ENCODE data around the gene SCAND1. TPM values are rescaled to one million over a fixed set of nuclear protein-coding genes. Genes with fewer than 3 reads are reported as not detected.

The SCAND1 gene
- total and polyA plus RNA-seq, 9 of the 15 experiments (the other 6 are each of a cell fraction or from before 2014, with no cell fraction given), result 0.08 to 94.0 (median 5.8) TPM

DNA sequence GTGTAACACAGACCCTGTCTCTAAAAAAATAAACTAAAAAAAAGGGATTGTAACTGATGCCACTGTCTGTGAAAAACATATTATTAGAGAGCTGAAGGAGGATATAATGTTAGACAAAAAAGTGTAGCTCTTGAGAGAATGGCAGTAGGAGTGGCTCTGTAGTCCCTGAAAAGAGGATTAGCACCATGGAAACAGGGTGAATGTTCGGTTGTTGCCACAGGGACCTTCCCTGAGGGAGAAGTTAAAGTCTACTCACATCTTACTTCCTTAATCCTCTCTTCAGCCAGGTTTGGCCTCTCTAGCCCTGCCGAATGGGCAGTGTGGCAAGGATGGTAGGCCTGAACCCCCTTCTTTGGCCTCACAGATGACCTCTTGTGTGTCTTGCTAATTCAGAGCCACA lies 12.1 kb downstream of the SCAND1 start:
- in situ Hi-C loops (cut with MboI), result no loop called here

More for the DNA sequence above, 12.1 kb downstream of the SCAND1 start:
- no peak overlapping the region for H3K4me2 ChIP-seq (ENCODE audit: insufficient read depth, low read length)
- H3K9ac ChIP-seq (ENCODE audit: insufficient read depth in 1 of 2, low read depth in 2 of 2, low read length in 2 of 2), result no peak overlapping the region
- no peaks in the 10 kb centered on the region for H3K79me2 ChIP-seq (ENCODE audit: control insufficient read depth, insufficient read depth, low read length)
- FAIRE-seq (no peak), DNase-seq (ENCODE audit: extremely low read depth in 1 of 4, low spot score in 3 of 4) (no peak), ATAC-seq (no peak)
- no peaks in the 10 kb centered on the region for H3K27me3 ChIP-seq (ENCODE audit: control insufficient read depth in 2 of 2, insufficient read depth in 2 of 2, low read length in 2 of 2)
- H4K20me1 ChIP-seq (replicated peaks; ENCODE audit: control insufficient read depth, insufficient read depth, low read length), result no peaks in the 10 kb centered on the region
- peaks cover 44% of the 10 kb centered on the region for H3K36me3 ChIP-seq (ENCODE audit: control insufficient read depth, insufficient read depth, low read length)
- H2AFZ ChIP-seq (ENCODE audit: low read depth, low read length), result no peak overlapping the region
- peaks cover 4% of the 10 kb centered on the region for H3K9me1 ChIP-seq (ENCODE audit: control insufficient read depth, insufficient read depth, low read length)
- whole genome bisulfite sequencing (ENCODE audit: insufficient coverage, low coverage, missing lambda C conversion rate), result 84% methylated on average over 2 of the region's 2 CpGs
- H3K27ac ChIP-seq (ENCODE audit: extremely low read depth, low read depth, low read length), result no peak overlapping the region
- H3K4me3 ChIP-seq, result no peak overlapping the region
- intact Hi-C loops (cut with micrococcal nuclease), result no loop called here
- ChIA-PET POLR2A (interaction anchor here (1.6 to 5.2 kb wide), 3 partner anchors 11 to 67 kb away, joined by 4 to 43 read pairs (median 8); partner anchors contain the start of gene SCAND1), CTCF (ENCODE audit: low intra/inter-chr PET ratio) (no interaction called here)
- H3K9me3 ChIP-seq (replicated peaks; ENCODE audit: control insufficient read depth, insufficient read depth, low read depth, low read length), result no peaks in the 10 kb centered on the region
- BruUV-seq (replicated peaks), result no TSS peak
- TF ChIP-seq, protein P1, sequence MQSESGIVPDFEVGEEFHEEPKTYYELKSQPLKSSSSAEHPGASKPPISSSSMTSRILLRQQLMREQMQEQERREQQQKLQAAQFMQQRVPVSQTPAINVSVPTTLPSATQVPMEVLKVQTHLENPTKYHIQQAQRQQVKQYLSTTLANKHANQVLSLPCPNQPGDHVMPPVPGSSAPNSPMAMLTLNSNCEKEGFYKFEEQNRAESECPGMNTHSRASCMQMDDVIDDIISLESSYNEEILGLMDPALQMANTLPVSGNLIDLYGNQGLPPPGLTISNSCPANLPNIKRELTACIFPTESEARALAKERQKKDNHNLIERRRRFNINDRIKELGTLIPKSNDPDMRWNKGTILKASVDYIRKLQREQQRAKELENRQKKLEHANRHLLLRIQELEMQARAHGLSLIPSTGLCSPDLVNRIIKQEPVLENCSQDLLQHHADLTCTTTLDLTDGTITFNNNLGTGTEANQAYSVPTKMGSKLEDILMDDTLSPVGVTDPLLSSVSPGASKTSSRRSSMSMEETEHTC (IDR thresholded peaks at IDR 0.05), result no peak
- no peak for TF ChIP-seq TAL1 (IDR thresholded peaks at IDR 0.05)
- TF ChIP-seq CBFB (CRISPR knock-in tag; IDR thresholded peaks at IDR 0.05), result no peak
- no peak for TF ChIP-seq HEY1 (CRISPR knock-in tag; IDR thresholded peaks at IDR 0.05; ENCODE audit: borderline replicate concordance)
- TF ChIP-seq, protein P2, sequence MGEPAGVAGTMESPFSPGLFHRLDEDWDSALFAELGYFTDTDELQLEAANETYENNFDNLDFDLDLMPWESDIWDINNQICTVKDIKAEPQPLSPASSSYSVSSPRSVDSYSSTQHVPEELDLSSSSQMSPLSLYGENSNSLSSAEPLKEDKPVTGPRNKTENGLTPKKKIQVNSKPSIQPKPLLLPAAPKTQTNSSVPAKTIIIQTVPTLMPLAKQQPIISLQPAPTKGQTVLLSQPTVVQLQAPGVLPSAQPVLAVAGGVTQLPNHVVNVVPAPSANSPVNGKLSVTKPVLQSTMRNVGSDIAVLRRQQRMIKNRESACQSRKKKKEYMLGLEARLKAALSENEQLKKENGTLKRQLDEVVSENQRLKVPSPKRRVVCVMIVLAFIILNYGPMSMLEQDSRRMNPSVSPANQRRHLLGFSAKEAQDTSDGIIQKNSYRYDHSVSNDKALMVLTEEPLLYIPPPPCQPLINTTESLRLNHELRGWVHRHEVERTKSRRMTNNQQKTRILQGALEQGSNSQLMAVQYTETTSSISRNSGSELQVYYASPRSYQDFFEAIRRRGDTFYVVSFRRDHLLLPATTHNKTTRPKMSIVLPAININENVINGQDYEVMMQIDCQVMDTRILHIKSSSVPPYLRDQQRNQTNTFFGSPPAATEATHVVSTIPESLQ (CRISPR knock-in tag; IDR thresholded peaks at IDR 0.05), result no peak
- TF ChIP-seq, protein P3, sequence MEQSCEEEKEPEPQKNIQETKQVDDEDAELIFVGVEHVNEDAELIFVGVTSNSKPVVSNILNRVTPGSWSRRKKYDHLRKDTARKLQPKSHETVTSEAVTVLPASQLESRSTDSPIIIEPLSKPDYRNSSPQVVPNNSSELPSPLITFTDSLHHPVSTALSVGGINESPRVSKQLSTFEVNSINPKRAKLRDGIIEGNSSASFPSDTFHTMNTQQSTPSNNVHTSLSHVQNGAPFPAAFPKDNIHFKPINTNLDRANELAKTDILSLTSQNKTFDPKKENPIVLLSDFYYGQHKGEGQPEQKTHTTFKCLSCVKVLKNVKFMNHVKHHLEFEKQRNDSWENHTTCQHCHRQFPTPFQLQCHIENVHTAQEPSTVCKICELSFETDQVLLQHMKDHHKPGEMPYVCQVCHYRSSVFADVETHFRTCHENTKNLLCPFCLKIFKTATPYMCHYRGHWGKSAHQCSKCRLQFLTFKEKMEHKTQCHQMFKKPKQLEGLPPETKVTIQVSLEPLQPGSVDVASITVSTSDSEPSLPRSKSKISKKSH (CRISPR knock-in tag; IDR thresholded peaks at IDR 0.05), result no peak
- TF ChIP-seq NCOR1 (IDR thresholded peaks at IDR 0.05), result no peak
- TF ChIP-seq, protein P4, sequence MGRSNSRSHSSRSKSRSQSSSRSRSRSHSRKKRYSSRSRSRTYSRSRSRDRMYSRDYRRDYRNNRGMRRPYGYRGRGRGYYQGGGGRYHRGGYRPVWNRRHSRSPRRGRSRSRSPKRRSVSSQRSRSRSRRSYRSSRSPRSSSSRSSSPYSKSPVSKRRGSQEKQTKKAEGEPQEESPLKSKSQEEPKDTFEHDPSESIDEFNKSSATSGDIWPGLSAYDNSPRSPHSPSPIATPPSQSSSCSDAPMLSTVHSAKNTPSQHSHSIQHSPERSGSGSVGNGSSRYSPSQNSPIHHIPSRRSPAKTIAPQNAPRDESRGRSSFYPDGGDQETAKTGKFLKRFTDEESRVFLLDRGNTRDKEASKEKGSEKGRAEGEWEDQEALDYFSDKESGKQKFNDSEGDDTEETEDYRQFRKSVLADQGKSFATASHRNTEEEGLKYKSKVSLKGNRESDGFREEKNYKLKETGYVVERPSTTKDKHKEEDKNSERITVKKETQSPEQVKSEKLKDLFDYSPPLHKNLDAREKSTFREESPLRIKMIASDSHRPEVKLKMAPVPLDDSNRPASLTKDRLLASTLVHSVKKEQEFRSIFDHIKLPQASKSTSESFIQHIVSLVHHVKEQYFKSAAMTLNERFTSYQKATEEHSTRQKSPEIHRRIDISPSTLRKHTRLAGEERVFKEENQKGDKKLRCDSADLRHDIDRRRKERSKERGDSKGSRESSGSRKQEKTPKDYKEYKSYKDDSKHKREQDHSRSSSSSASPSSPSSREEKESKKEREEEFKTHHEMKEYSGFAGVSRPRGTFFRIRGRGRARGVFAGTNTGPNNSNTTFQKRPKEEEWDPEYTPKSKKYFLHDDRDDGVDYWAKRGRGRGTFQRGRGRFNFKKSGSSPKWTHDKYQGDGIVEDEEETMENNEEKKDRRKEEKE (IDR thresholded peaks at IDR 0.05; ENCODE audit: borderline replicate concordance in 1 of 2, control insufficient read depth in 1 of 2, low read depth in 2 of 2, low read length in 1 of 2), result no peak
- no peaks in the 10 kb centered on the region for H3K4me1 ChIP-seq (replicated peaks in 1 of 2; ENCODE audit: control insufficient read depth in 2 of 2, insufficient read depth in 2 of 2, low read length in 2 of 2)

Data from K562 (cell line).